ENCODE results near the gene C13orf42.

The C13orf42 gene

DNA sequence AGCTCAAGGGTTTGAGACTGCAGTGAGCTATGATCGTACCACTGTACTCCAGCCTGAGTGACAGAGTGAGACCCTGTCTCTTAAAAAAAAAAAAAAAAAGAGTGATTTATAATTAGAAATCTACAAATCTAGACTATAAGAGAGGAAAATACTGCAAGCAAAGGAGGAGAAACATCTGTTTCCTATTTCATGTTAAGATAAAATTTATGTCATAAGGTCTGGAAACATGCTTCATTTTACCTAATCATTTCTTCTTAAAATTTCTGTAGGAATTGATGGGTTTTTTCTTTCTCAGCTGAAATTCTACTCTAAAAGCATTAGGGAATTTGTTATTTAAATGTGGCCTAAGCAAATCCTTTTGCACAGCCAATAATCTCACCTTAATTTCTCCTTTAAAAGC is 53.2 kb downstream of the C13orf42 start:
- Histone ChIP-seq H3K36me3 (ENCODE audit: control insufficient read depth, insufficient read depth, low read length) (no peaks in the 10 kb centered on the region), H3K9ac (ENCODE audit: low read depth, low read length) (no peak overlapping the region), H3K27me3 (ENCODE audit: control insufficient read depth, insufficient read depth, low read length) (no peaks in the 10 kb centered on the region), H3K4me3 (ENCODE audit: low read depth, low read length) (no peak overlapping the region), H3K9me3 (ENCODE audit: control insufficient read depth, insufficient read depth, low read length) (no peaks in the 10 kb centered on the region), H3K4me1 (ENCODE audit: control insufficient read depth, insufficient read depth, low read length) (peaks cover 6% of the 10 kb centered on the region)

DNA sequence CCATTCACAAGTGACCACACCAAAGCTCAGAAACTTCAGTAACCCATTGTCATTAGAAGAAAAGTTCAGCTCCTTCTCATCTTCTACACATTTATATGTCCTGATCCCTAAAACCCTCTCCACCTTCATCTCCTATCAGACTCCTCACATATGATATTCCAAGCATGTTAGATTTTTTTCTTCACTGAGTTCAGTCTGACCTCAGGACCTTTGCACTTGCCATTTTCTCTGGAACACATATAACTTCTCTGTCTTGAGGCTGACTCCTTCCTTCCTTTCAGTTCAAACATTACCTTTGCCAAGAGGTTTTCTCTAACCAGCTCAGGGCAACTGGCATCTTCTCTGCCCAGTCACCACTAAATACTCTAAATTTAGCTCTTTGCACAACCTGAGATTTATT is 54.1 kb downstream of the C13orf42 start:
- Histone ChIP-seq H3K36me3 (ENCODE audit: control insufficient read depth, insufficient read depth, low read length) (no peaks in the 10 kb centered on the region), H3K4me3 (ENCODE audit: low read depth, low read length) (no peak overlapping the region), H3K27me3 (ENCODE audit: control insufficient read depth, insufficient read depth, low read length) (no peaks in the 10 kb centered on the region), H3K9me3 (ENCODE audit: control insufficient read depth, insufficient read depth, low read length) (no peaks in the 10 kb centered on the region), H3K9ac (ENCODE audit: low read depth, low read length) (no peak overlapping the region), H3K4me1 (ENCODE audit: control insufficient read depth, insufficient read depth, low read length) (peaks cover 6% of the 10 kb centered on the region)

GRCh38 chr13:51052581-51052980 is 58.5 kb downstream of the C13orf42 start:
- Histone ChIP-seq H3K9ac (ENCODE audit: low read depth, low read length) (no peak overlapping the region), H3K9me3 (ENCODE audit: control insufficient read depth, insufficient read depth, low read length) (no peaks in the 10 kb centered on the region), H3K27me3 (ENCODE audit: control insufficient read depth, insufficient read depth, low read length) (no peaks in the 10 kb centered on the region), H3K4me3 (ENCODE audit: low read depth, low read length) (no peak overlapping the region), H3K4me1 (ENCODE audit: control insufficient read depth, insufficient read depth, low read length) (no peaks in the 10 kb centered on the region), H3K36me3 (ENCODE audit: control insufficient read depth, insufficient read depth, low read length) (no peaks in the 10 kb centered on the region)

- Histone ChIP-seq H3K36me3 (ENCODE audit: control insufficient read depth, insufficient read depth, low read length) (no peaks in the 10 kb centered on the region), H3K9ac (ENCODE audit: low read depth, low read length) (no peak overlapping the region), H3K4me3 (ENCODE audit: low read depth, low read length) (no peak overlapping the region), H3K4me1 (ENCODE audit: control insufficient read depth, insufficient read depth, low read length) (no peaks in the 10 kb centered on the region), H3K9me3 (ENCODE audit: control insufficient read depth, insufficient read depth, low read length) (no peaks in the 10 kb centered on the region), H3K27me3 (ENCODE audit: control insufficient read depth, insufficient read depth, low read length) (no peaks in the 10 kb centered on the region)
These were observed 60.8 kb downstream of the C13orf42 start for GRCh38 chr13:51050021-51050830.

DNA sequence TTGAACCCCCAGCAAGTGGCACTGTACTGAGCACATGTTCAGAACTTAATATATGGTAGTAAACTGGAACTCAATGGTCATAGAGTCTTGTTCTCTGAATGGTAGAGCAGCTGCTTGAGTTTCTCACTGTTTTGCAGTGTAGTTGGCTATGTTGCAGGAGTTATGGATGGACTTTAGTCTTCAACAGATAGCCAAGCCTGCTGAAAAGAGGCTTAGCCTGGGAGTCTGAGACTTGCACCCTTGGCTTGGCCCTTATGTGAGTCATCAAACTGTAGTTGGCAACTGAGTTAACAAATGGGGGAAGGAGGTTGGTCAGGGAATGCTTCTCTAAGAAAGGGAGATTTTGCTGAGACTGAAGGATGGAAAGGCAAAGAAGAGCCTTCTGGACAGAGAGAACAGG is 62.5 kb downstream of the C13orf42 start:
- H3K36me3 ChIP-seq (ENCODE audit: control insufficient read depth, insufficient read depth, low read length), result no peaks in the 10 kb centered on the region
- H3K9me3 ChIP-seq (ENCODE audit: control insufficient read depth, insufficient read depth, low read length), result no peaks in the 10 kb centered on the region
- H3K4me3 ChIP-seq (ENCODE audit: low read depth, low read length), result no peak overlapping the region
- no peaks in the 10 kb centered on the region for H3K27me3 ChIP-seq (ENCODE audit: control insufficient read depth, insufficient read depth, low read length)
- H3K9ac ChIP-seq (ENCODE audit: low read depth, low read length), result no peak overlapping the region
- H3K4me1 ChIP-seq (ENCODE audit: control insufficient read depth, insufficient read depth, low read length), result no peaks in the 10 kb centered on the region

DNA sequence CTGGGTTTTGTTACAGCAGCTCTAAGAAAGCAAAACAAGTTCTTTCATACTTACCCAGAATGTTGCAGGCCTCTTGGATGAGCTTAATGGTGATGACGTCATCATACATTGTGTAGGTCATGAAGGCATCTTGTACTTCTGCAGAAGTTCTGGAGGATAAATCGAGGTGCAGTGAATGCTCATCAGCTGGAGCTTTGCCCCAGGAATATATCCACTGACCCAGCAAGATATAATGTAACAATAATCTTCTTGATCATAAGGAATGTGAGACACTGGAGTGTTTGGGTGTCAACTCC is 63.0 kb downstream of the C13orf42 start:
- H3K9me3 ChIP-seq (ENCODE audit: control insufficient read depth, insufficient read depth, low read length), result no peaks in the 10 kb centered on the region
- H3K4me3 ChIP-seq (ENCODE audit: low read depth, low read length), result no peak overlapping the region
- no peaks in the 10 kb centered on the region for H3K36me3 ChIP-seq (ENCODE audit: control insufficient read depth, insufficient read depth, low read length)
- no peaks in the 10 kb centered on the region for H3K27me3 ChIP-seq (ENCODE audit: control insufficient read depth, insufficient read depth, low read length)
- H3K4me1 ChIP-seq (ENCODE audit: control insufficient read depth, insufficient read depth, low read length), result no peaks in the 10 kb centered on the region
- no peak overlapping the region for H3K9ac ChIP-seq (ENCODE audit: low read depth, low read length)

DNA sequence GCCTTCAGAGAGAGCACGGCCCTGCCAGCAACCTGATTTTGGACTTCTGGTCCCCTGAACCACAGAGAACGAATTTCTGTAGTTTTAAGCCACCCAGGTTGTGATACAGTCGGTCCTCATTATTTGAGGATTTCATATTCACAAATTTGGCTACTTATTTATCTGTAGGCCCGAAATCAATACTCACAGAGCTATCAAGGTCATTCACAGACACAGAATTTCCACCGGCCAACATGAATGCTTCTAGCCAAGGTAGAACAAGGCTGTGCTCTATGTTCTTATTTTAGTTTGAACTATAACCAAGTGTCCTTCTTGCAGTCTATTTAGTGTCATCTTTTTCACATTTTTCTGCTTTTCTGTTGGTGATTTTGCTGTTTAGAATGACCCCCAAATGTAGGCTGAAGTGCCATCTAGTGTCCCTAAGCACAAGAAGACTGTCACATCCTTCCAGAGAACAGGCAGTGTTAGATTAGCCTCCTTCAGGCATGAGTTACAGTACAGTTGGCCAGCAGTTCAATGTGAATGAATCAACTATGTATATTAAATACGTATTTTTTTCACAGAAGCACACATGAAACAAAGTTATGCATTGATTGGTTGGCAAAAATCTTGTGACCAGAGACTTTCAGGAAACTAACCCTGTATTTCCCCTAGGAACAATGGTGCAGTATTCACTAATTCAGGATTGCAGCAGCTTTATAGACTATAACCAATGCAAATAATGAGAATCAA is 63.5 kb downstream of the C13orf42 start:
- H3K36me3 ChIP-seq (ENCODE audit: control insufficient read depth, insufficient read depth, low read length), result no peaks in the 10 kb centered on the region
- no peaks in the 10 kb centered on the region for H3K27me3 ChIP-seq (ENCODE audit: control insufficient read depth, insufficient read depth, low read length)
- H3K4me3 ChIP-seq (ENCODE audit: low read depth, low read length), result no peak overlapping the region
- no peaks in the 10 kb centered on the region for H3K9me3 ChIP-seq (ENCODE audit: control insufficient read depth, insufficient read depth, low read length)
- no peak overlapping the region for H3K9ac ChIP-seq (ENCODE audit: low read depth, low read length)
- H3K4me1 ChIP-seq (ENCODE audit: control insufficient read depth, insufficient read depth, low read length), result no peaks in the 10 kb centered on the region

DNA sequence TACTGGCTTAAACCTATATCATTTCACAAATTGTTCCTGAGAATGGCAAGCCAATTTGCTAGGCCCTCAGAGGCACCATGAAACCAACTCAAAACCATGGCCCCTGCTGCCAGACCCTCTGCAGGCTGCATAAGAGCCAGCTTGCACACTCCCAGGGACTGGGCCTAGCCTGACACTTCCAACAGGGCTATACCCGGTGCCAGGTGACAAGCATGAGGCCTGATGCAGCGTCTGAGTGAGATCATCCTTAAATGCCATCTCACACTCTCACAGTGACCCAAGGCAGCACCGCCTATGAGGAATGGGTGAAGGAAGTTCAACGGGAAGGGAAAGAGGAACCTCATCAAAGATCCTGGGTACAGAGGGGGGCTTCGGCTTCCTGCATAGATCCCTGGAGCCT is 65.6 kb downstream of the C13orf42 start:
- Histone ChIP-seq H3K4me3 (ENCODE audit: low read depth, low read length) (no peak overlapping the region), H3K4me1 (ENCODE audit: control insufficient read depth, insufficient read depth, low read length) (no peaks in the 10 kb centered on the region), H3K27me3 (ENCODE audit: control insufficient read depth, insufficient read depth, low read length) (no peaks in the 10 kb centered on the region), H3K9ac (ENCODE audit: low read depth, low read length) (no peak overlapping the region), H3K9me3 (ENCODE audit: control insufficient read depth, insufficient read depth, low read length) (no peaks in the 10 kb centered on the region), H3K36me3 (ENCODE audit: control insufficient read depth, insufficient read depth, low read length) (no peaks in the 10 kb centered on the region)

DNA sequence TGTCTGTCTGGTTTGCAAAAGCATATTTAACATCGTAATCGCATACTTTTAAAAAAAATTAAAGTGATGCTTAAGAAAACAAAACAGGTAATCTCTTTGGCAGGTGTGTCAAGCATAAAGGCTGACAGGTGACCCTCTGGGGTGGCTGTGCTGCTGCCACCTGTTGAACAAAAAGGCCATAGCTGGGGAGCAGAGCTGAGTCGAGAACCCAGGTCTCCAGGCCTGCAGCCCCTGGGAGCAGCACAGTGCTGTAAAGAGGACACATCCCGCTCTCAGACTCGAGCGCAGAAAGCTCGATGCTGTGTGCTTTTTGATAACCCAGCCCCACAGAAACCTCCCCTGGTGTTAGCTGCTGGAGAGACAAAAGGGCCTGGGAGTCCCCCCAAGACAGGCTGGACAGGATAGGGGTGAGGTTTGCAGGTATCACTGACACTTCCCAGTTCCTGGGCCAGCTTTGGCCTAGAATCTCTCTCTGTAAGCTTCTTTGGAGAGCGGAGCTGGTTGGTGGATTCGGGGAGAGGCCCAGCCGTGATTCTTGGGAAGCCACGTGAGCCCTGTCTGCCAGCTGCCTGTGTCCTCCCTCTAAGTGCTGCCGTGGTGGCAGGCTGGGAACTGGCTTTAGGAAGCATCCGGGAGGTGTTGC is 66.9 kb downstream of the C13orf42 start:
- no peaks in the 10 kb centered on the region for H3K9me3 ChIP-seq (ENCODE audit: control insufficient read depth, insufficient read depth, low read length)
- H3K9ac ChIP-seq (ENCODE audit: low read depth, low read length), result no peak overlapping the region
- no peak overlapping the region for H3K4me3 ChIP-seq (ENCODE audit: low read depth, low read length)
- no peaks in the 10 kb centered on the region for H3K36me3 ChIP-seq (ENCODE audit: control insufficient read depth, insufficient read depth, low read length)
- no peaks in the 10 kb centered on the region for H3K27me3 ChIP-seq (ENCODE audit: control insufficient read depth, insufficient read depth, low read length)
- H3K4me1 ChIP-seq (ENCODE audit: control insufficient read depth, insufficient read depth, low read length), result no peaks in the 10 kb centered on the region

GRCh38 chr13:51043310-51043709 is 67.8 kb downstream of the C13orf42 start:
- Histone ChIP-seq H3K27me3 (ENCODE audit: control insufficient read depth, insufficient read depth, low read length) (no peaks in the 10 kb centered on the region), H3K36me3 (ENCODE audit: control insufficient read depth, insufficient read depth, low read length) (no peaks in the 10 kb centered on the region), H3K4me1 (ENCODE audit: control insufficient read depth, insufficient read depth, low read length) (no peaks in the 10 kb centered on the region), H3K4me3 (ENCODE audit: low read depth, low read length) (no peak overlapping the region), H3K9me3 (ENCODE audit: control insufficient read depth, insufficient read depth, low read length) (no peaks in the 10 kb centered on the region), H3K9ac (ENCODE audit: low read depth, low read length) (no peak overlapping the region)

DNA sequence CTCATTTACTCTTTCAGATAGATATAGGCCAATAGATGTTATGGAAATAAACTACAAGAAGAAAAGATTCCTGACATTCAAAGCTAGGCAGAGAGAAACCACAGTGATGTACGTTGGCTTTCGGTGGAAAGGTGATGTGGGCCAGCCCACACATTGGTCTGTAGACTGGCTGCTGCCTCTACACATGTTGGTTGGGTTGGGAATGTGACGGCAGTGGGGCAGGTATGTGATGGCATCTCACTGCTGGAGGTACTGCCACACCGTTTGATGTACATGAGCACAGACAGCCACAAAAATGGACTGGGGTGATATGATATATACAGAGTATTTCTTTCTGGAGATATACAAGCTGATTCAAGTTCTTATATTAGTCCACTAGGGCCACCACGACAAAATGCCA is 69.4 kb downstream of the C13orf42 start:
- Histone ChIP-seq H3K4me3 (ENCODE audit: low read depth, low read length) (no peak overlapping the region), H3K36me3 (ENCODE audit: control insufficient read depth, insufficient read depth, low read length) (no peaks in the 10 kb centered on the region), H3K4me1 (ENCODE audit: control insufficient read depth, insufficient read depth, low read length) (no peaks in the 10 kb centered on the region), H3K27me3 (ENCODE audit: control insufficient read depth, insufficient read depth, low read length) (no peaks in the 10 kb centered on the region), H3K9me3 (ENCODE audit: control insufficient read depth, insufficient read depth, low read length) (no peaks in the 10 kb centered on the region), H3K9ac (ENCODE audit: low read depth, low read length) (no peak overlapping the region)

DNA sequence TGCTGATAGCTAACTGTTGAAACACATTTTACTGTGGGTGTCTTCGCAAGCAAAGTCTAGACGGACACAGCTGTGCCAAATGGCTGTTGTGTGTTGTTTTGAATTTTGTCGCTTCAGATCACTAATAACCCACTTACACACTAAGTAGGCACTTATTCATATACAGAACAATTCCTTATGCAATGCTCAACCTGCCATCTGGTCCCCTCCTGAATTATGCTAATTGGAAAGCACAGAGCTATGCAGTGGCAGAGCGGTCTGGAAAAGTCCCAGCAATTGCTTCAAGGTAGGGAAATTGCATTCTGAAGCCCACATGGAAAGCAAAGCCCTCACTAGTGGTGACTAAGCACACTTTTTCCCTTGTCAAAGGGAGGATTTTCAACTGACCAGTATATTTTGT is 69.9 kb downstream of the C13orf42 start:
- Histone ChIP-seq H3K4me1 (ENCODE audit: control insufficient read depth, insufficient read depth, low read length) (no peaks in the 10 kb centered on the region), H3K4me3 (ENCODE audit: low read depth, low read length) (no peak overlapping the region), H3K27me3 (ENCODE audit: control insufficient read depth, insufficient read depth, low read length) (no peaks in the 10 kb centered on the region)

More for the DNA sequence above, 69.9 kb downstream of the C13orf42 start:
- Histone ChIP-seq H3K9me3 (ENCODE audit: control insufficient read depth, insufficient read depth, low read length) (no peaks in the 10 kb centered on the region), H3K9ac (ENCODE audit: low read depth, low read length) (no peak overlapping the region), H3K36me3 (ENCODE audit: control insufficient read depth, insufficient read depth, low read length) (no peaks in the 10 kb centered on the region)
